OCI-LY1 (cell line): ENCODE results near the gene IFITM5.

Source experiments
- H2AFZ ChIP-seq: fragments of 200-600 bp; sonication (generic), shearing (Covaris generic); 2 replicates; pipeline ENCODE4 v1.6.0; 2014; ENCODE audit warnings: antibody characterized with exemption, mild to moderate bottlenecking, low read length
- H3F3A ChIP-seq: fragments of 200-600 bp; sonication (generic), shearing (Covaris generic); 2 replicates; pipeline ENCODE4 v1.6.0; 2014; ENCODE audit warnings: mild to moderate bottlenecking, antibody characterized with exemption, low read length, moderate library complexity; ENCODE audit not compliant: insufficient read depth
- H3K27ac ChIP-seq: fragments of 200-600 bp; sonication (generic); 2 replicates; pipeline ENCODE4 v1.5.1; 2014; ENCODE audit warnings: low read length, mixed run types, mild to moderate bottlenecking, low read depth; ENCODE audit not compliant: poor library complexity, severe bottlenecking
- H3K27me3 ChIP-seq: fragments of 200-600 bp; sonication (generic); 2 replicates; pipeline ENCODE4 v1.6.0; 2014; ENCODE audit warnings: antibody characterized with exemption, mild to moderate bottlenecking, low read length, moderate library complexity; ENCODE audit not compliant: insufficient read depth
- H3K36me3 ChIP-seq: fragments of 200-600 bp; sonication (generic); 2 replicates; pipeline ENCODE4 v1.6.1; 2014; ENCODE audit warnings: mild to moderate bottlenecking, antibody characterized with exemption, low read length, moderate library complexity, mixed read lengths; ENCODE audit not compliant: insufficient read depth
- H3K4me1 ChIP-seq: fragments of 200-600 bp; sonication (generic); 2 replicates; pipeline ENCODE4 v1.5.1; 2014; ENCODE audit warnings: mild to moderate bottlenecking, low read length, moderate library complexity; ENCODE audit not compliant: insufficient read depth, severe bottlenecking
- H3K4me2 ChIP-seq: fragments of 200-600 bp; sonication (generic), shearing (Covaris generic); 2 replicates; pipeline ENCODE4 v1.6.1; 2014; ENCODE audit warnings: low read length
- H3K4me3 ChIP-seq: fragments of 200-600 bp; sonication (generic); 2 replicates; pipeline ENCODE4 v1.5.1; 2014; ENCODE audit warnings: low read length, low read depth, mild to moderate bottlenecking, mixed read lengths; ENCODE audit not compliant: poor library complexity, severe bottlenecking
- H3K79me2 ChIP-seq: fragments of 200-600 bp; shearing (Covaris generic); 2 replicates; pipeline ENCODE4 v1.6.1; 2016; ENCODE audit warnings: mixed run types, low read length, mixed read lengths; ENCODE audit not compliant: insufficient read depth
- H3K9ac ChIP-seq: fragments of 200-600 bp; sonication (generic), shearing (Covaris generic); 2 replicates; pipeline ENCODE4 v1.6.1; 2014; ENCODE audit warnings: mild to moderate bottlenecking, low read length, mixed read lengths
- H3K9me2 ChIP-seq: fragments of 200-600 bp; sonication (generic), shearing (Covaris generic); 2 replicates; pipeline ENCODE4 v1.6.1; 2014; ENCODE audit warnings: low read depth, mild to moderate bottlenecking, low read length, mixed read lengths
- H3K9me3 ChIP-seq: fragments of 200-600 bp; shearing (Covaris generic); 2 replicates; pipeline ENCODE4 v1.6.1; 2014; ENCODE audit warnings: low read length, mixed read lengths
- H4K20me1 ChIP-seq: fragments of 200-600 bp; sonication (generic), shearing (Covaris generic); 2 replicates; pipeline ENCODE4 v1.6.0; 2016; ENCODE audit warnings: mild to moderate bottlenecking, low read length; ENCODE audit not compliant: insufficient read depth
- CTCF ChIP-seq: fragments of 200-600 bp; sonication (generic), shearing (Covaris generic); IDR thresholded peaks from 2 replicates; pipeline ENCODE4 v1.5.1; 2017; ENCODE audit warnings: mild to moderate bottlenecking, antibody characterized with exemption, low read length, moderate library complexity, mixed read lengths
- EZH2 ChIP-seq: fragments of 200-600 bp; sonication (generic), shearing (Covaris generic); IDR thresholded peaks from 2 replicates; pipeline ENCODE4 v1.8.0; 2017; ENCODE audit warnings: borderline replicate concordance, mixed run types, mild to moderate bottlenecking, antibody characterized with exemption, low read length, moderate library complexity, mixed read lengths

Gene IFITM5

GRCh38 chr11:261624-262023 lies 37.7 kb downstream of the IFITM5 start:
- no peaks in the 10 kb centered on the region for H3K79me2 ChIP-seq
- H3K9me2 ChIP-seq = no peaks in the 10 kb centered on the region
- H4K20me1 ChIP-seq = no peaks in the 10 kb centered on the region
- H3K4me1 ChIP-seq = peaks cover 16% of the 10 kb centered on the region
- no peaks in the 10 kb centered on the region for H3K27me3 ChIP-seq
- no peak overlapping the region for H3K27ac ChIP-seq
- H2AFZ ChIP-seq = no peak overlapping the region
- no peak for TF ChIP-seq CTCF
- TF ChIP-seq EZH2 = no peak
- H3K4me3 ChIP-seq = no peak overlapping the region
- H3K9ac ChIP-seq = no peak overlapping the region
- no peak overlapping the region for H3K4me2 ChIP-seq
- H3F3A ChIP-seq = peaks cover 1% of the 10 kb centered on the region
- H3K36me3 ChIP-seq = no peaks in the 10 kb centered on the region
- peaks cover 7% of the 10 kb centered on the region; the same call in 1 of the 2 replicates for H3K9me3 ChIP-seq

- Histone ChIP-seq H4K20me1 (no peaks in the 10 kb centered on the region), H3F3A (no peaks in the 10 kb centered on the region; the same call in 1 of the 2 replicates), H3K36me3 (no peaks in the 10 kb centered on the region), H3K27me3 (no peaks in the 10 kb centered on the region), H3K27ac (no peak overlapping the region), H3K4me1 (peaks cover 16% of the 10 kb centered on the region), H3K9me3 (0 out of 2 replicates have a peak, but pooled peaks cover 4% of the 10 kb centered on the region), H3K9ac (no peak overlapping the region), H3K9me2 (no peaks in the 10 kb centered on the region), H3K79me2 (no peaks in the 10 kb centered on the region), H2AFZ (no peak overlapping the region), H3K4me2 (no peak overlapping the region), H3K4me3 (no peak overlapping the region)
- no peak for TF ChIP-seq CTCF
- TF ChIP-seq EZH2 = no peak
Measured at GRCh38 chr11:259413-259812, 39.9 kb downstream of the IFITM5 start.

- H3F3A ChIP-seq = no peaks in the 10 kb centered on the region
- no peaks in the 10 kb centered on the region for H4K20me1 ChIP-seq
- H3K9me3 ChIP-seq = 0 out of 2 replicates have a peak, but pooled peaks cover 4% of the 10 kb centered on the region
- peaks cover 9% of the 10 kb centered on the region for H3K36me3 ChIP-seq
- H2AFZ ChIP-seq = no peak overlapping the region
- no peak overlapping the region for H3K4me3 ChIP-seq
- peak overlapping the region; percentile 48 for H3K27ac ChIP-seq
- TF ChIP-seq CTCF (peak; percentile 46; the same call in 1 of the 2 replicates), EZH2 (no peak)
- peak overlapping the region; percentile 16; the same call in 1 of the 2 replicates for H3K4me2 ChIP-seq
- H3K27me3 ChIP-seq = no peaks in the 10 kb centered on the region
- peaks cover 16% of the 10 kb centered on the region for H3K4me1 ChIP-seq
- H3K79me2 ChIP-seq = no peaks in the 10 kb centered on the region
- H3K9ac ChIP-seq = no peak overlapping the region; the same call in 1 of the 2 replicates
- H3K9me2 ChIP-seq = no peaks in the 10 kb centered on the region
Measured at GRCh38 chr11:257766-258493, 41.4 kb downstream of the IFITM5 start.
